ENCODE data around the gene RIMBP2. TPM values are rescaled to one million over a fixed set of nuclear protein-coding genes. Genes with fewer than 3 reads are reported as not detected.
A peak's percentile ranks its signal among the peaks of the same experiment; 100 is the strongest.
"Not testable (repeated sequence)": the region's sequence is repeated elsewhere in the genome, so short reads cannot be mapped to it uniquely, and the experiment has no call there.

Gene RIMBP2
- total and polyA plus RNA-seq, 4 donors, result 0.39 to 1.0 TPM; not detected in 2

GRCh38 chr12:130689408-130690405 lies 26.4 kb downstream of the RIMBP2 start:
- no peak overlapping the region for H3K4me3 ChIP-seq (ENCODE audit: low read length in 2 of 2)
- H3K27me3 ChIP-seq (ENCODE audit: control insufficient read depth in 1 of 2, insufficient read depth in 2 of 2, low read length in 1 of 2), result no peaks in the 10 kb centered on the region
- 89 to 91% methylated on average over 24 of the region's 24 CpGs for WGBS, 2 donors
- H3K4me1 ChIP-seq (ENCODE audit: control insufficient read depth in 1 of 2, insufficient read depth in 2 of 2, low read length in 2 of 2), result no peaks in the 10 kb centered on the region
- no peak for ATAC-seq (ENCODE audit: low FRiP score)
- peak in 1 of 2 donors; percentile 51 for DNase-seq
- no peak overlapping the region for H3K27ac ChIP-seq (ENCODE audit: low read depth in 1 of 2, low read length in 2 of 2)
- no peaks in the 10 kb centered on the region for H3K9me3 ChIP-seq (ENCODE audit: control insufficient read depth, low read length)
- intact Hi-C loops (cut with DNase I), result no loop called here
- no peaks in the 10 kb centered on the region for H3K36me3 ChIP-seq (ENCODE audit: control insufficient read depth in 1 of 2, insufficient read depth in 2 of 2, low read length in 1 of 2)

DNA sequence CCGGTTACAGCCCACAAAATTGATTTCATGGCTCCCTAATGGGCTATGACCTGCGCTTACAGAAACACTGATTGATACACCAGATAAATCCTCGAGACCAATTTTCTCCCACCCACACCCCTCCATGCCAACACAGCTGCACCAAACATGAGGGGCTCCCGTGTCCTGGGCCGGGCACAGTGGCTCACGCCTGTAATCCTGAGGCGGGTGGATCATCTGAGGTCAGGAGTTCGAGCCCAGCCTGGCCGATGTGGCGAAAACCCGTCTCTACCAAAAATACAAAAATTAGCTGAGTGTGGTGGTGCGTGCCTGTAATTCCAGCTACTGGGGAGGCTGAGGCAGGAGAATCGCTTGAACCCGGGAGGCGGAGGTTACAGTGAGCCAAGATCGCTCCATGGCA lies 27.1 kb downstream of the RIMBP2 start:
- H3K27ac ChIP-seq (ENCODE audit: low read depth in 1 of 2, low read length in 2 of 2); H3K36me3 ChIP-seq (ENCODE audit: control insufficient read depth in 1 of 2, insufficient read depth in 2 of 2, low read length in 1 of 2); H3K27me3 ChIP-seq (ENCODE audit: control insufficient read depth in 1 of 2, insufficient read depth in 2 of 2, low read length in 1 of 2); intact Hi-C loops (cut with DNase I); H3K4me1 ChIP-seq (ENCODE audit: control insufficient read depth in 1 of 2, insufficient read depth in 2 of 2, low read length in 2 of 2); H3K9me3 ChIP-seq (ENCODE audit: control insufficient read depth, low read length); ATAC-seq (ENCODE audit: low FRiP score); H3K4me3 ChIP-seq (ENCODE audit: low read length in 2 of 2): not testable (repeated sequence)
- DNase-seq, result peak in 1 of 2 donors; percentile 67
- 90 to 92% methylated on average over 16 of the region's 16 CpGs for WGBS, 2 donors

DNA sequence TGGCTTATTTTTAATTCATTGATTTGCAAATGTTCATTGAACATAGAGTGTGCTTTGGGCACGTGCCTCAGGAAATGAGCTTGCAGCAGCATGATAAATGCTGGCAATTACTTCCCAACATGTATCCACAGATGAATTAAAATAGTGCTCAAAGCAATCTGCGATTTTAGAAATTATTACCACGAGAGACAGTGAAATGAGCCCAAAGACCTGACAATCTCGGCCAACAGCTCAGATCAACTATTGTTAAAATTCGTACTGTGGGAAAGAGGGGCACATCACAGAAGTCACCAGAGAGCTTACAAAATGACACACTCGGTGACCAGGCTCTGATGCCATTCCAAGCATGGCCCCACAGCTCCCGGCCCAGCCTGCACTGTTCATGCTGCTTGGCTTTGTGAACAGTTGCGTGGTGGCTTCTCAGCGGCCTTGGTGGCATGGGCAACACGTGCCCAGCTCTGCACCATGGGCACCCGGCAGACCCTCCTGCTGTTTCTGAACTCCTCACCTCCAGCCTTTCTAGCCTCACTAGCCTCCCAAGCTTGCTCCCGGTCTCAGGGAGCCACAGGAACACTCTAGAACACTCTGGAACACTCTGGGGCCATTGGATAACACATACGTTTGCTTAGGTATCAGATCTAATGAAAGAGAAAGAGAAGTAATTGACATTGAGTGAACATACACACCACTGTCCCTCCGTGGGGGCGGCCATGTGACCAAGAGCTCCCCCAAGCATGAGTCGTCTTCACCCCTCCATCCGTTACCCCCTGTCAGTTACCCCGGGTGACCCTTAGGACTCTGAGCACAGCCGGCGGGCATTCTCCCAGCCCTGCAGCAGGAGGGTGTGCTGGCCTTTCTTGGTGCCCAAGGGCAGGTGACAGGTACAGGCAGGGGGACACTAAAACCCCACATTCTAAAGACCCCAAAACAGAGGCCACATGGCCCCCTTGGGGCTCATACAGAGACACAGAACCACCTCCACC lies 28.0 kb downstream of the RIMBP2 start:
- Histone ChIP-seq H3K4me3 (ENCODE audit: low read length in 2 of 2) (no peak overlapping the region), H3K27ac (ENCODE audit: low read depth in 1 of 2, low read length in 2 of 2) (no peak overlapping the region), H3K9me3 (ENCODE audit: control insufficient read depth, low read length) (no peaks in the 10 kb centered on the region), H3K36me3 (ENCODE audit: control insufficient read depth in 1 of 2, insufficient read depth in 2 of 2, low read length in 1 of 2) (no peaks in the 10 kb centered on the region), H3K4me1 (ENCODE audit: control insufficient read depth in 1 of 2, insufficient read depth in 2 of 2, low read length in 2 of 2) (no peaks in the 10 kb centered on the region), H3K27me3 (ENCODE audit: control insufficient read depth in 1 of 2, insufficient read depth in 2 of 2, low read length in 1 of 2) (no peaks in the 10 kb centered on the region)
- ATAC-seq (ENCODE audit: low FRiP score) (no peak), DNase-seq (peak in 1 of 2 donors; percentile 50)
- intact Hi-C loops (cut with DNase I), result no loop called here
- WGBS, 2 donors, result 79 to 81% methylated on average over 20 of the region's 20 CpGs

- Histone ChIP-seq H3K27ac (ENCODE audit: low read depth in 1 of 2, low read length in 2 of 2) (no peak overlapping the region), H3K27me3 (ENCODE audit: control insufficient read depth in 1 of 2, insufficient read depth in 2 of 2, low read length in 1 of 2) (no peaks in the 10 kb centered on the region), H3K4me3 (ENCODE audit: low read length in 2 of 2) (no peak overlapping the region), H3K4me1 (ENCODE audit: control insufficient read depth in 1 of 2, insufficient read depth in 2 of 2, low read length in 2 of 2) (no peaks in the 10 kb centered on the region), H3K9me3 (ENCODE audit: control insufficient read depth, low read length) (no peaks in the 10 kb centered on the region), H3K36me3 (ENCODE audit: control insufficient read depth in 1 of 2, insufficient read depth in 2 of 2, low read length in 1 of 2) (no peaks in the 10 kb centered on the region)
- intact Hi-C loops (cut with DNase I), result no loop called here
- DNase-seq (peak in 1 of 2 donors; percentile 7), ATAC-seq (ENCODE audit: low FRiP score) (no peak)
- 77 to 82% methylated on average over 10 of the region's 10 CpGs for WGBS, 2 donors
These were observed 28.9 kb downstream of the RIMBP2 start for GRCh38 chr12:130687190-130687589.

GRCh38 chr12:130686511-130686991 lies 29.5 kb downstream of the RIMBP2 start:
- H3K4me1 ChIP-seq (ENCODE audit: control insufficient read depth in 1 of 2, insufficient read depth in 2 of 2, low read length in 2 of 2), result no peaks in the 10 kb centered on the region
- H3K36me3 ChIP-seq (ENCODE audit: control insufficient read depth in 1 of 2, insufficient read depth in 2 of 2, low read length in 1 of 2), result no peaks in the 10 kb centered on the region
- no peak for ATAC-seq (ENCODE audit: low FRiP score)
- H3K27me3 ChIP-seq (ENCODE audit: control insufficient read depth in 1 of 2, insufficient read depth in 2 of 2, low read length in 1 of 2), result no peaks in the 10 kb centered on the region
- intact Hi-C loops (cut with DNase I), result no loop called here
- no peak overlapping the region for H3K4me3 ChIP-seq (ENCODE audit: low read length in 2 of 2)
- 34 to 51% methylated on average over 32 of the region's 32 CpGs for WGBS, 2 donors
- no peaks in the 10 kb centered on the region for H3K9me3 ChIP-seq (ENCODE audit: control insufficient read depth, low read length)
- DNase-seq, result peak in 1 of 2 donors; percentile 60
- H3K27ac ChIP-seq (ENCODE audit: low read depth in 1 of 2, low read length in 2 of 2), result no peak overlapping the region

DNA sequence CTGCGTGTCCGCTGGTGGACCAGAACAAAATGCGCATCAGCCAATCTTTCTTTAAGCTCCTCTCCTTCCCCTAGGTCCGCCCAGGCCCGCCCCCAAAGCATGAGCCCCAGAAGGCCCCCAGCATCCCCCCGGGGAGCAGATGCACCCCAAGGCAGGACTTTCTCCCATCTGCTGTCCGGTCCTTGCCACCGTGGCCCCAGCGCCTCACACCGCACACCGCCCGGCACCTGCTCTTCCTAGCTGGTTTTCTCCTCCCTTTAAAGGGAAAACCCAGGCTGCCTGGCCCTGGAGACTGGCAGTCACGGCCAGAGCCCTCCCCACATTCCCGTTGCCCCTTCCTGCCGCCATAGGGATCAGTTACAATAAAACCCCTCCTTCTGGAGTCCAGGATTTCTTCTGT lies 30.2 kb downstream of the RIMBP2 start:
- no peak for ATAC-seq (ENCODE audit: low FRiP score)
- 71 to 75% methylated on average over 15 of the region's 15 CpGs for WGBS, 2 donors

DNA sequence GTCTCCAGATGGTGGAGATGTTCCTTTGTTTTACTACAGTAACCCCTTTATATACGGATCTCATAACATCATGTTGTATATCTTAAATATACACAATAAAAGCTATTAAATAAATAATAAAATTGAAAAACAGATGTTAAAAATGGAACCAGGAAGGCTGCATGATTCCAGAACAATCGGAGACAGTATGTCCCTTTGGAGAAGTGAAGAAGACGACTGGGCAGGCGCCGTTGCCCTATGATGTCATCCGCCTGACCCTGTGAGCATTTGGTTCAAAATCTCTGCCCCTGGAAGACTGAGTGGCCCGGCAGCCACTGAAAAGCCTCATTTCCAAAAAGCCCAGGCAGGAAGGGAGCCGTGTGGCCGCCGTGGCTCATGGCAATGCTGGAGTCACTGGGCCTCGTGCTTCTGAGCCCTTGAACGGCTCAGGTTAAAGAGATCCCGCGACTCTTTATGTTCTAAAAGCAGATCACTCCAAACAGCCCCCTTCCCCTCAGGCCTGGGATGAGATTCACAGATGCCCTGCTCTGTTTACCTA lies 30.8 kb downstream of the RIMBP2 start:
- intact Hi-C loops (cut with DNase I), result no loop called here
- H3K36me3 ChIP-seq (ENCODE audit: control insufficient read depth in 1 of 2, insufficient read depth in 2 of 2, low read length in 1 of 2), result no peaks in the 10 kb centered on the region
- ATAC-seq (ENCODE audit: low FRiP score) (no peak), DNase-seq (peak in 1 of 2 donors; percentile 43)
- no peaks in the 10 kb centered on the region for H3K9me3 ChIP-seq (ENCODE audit: control insufficient read depth, low read length)
- no peaks in the 10 kb centered on the region for H3K27me3 ChIP-seq (ENCODE audit: control insufficient read depth in 1 of 2, insufficient read depth in 2 of 2, low read length in 1 of 2)
- no peak overlapping the region for H3K4me3 ChIP-seq (ENCODE audit: low read length in 2 of 2)
- H3K27ac ChIP-seq (ENCODE audit: low read depth in 1 of 2, low read length in 2 of 2), result no peak overlapping the region
- H3K4me1 ChIP-seq (ENCODE audit: control insufficient read depth in 1 of 2, insufficient read depth in 2 of 2, low read length in 2 of 2), result no peaks in the 10 kb centered on the region
- 33 to 46% methylated on average over 14 of the region's 14 CpGs for WGBS, 2 donors

More for the DNA sequence above, 30.2 kb downstream of the RIMBP2 start:
- Histone ChIP-seq H3K27me3 (ENCODE audit: control insufficient read depth in 1 of 2, insufficient read depth in 2 of 2, low read length in 1 of 2) (no peaks in the 10 kb centered on the region), H3K9me3 (ENCODE audit: control insufficient read depth, low read length) (no peaks in the 10 kb centered on the region), H3K4me1 (ENCODE audit: control insufficient read depth in 1 of 2, insufficient read depth in 2 of 2, low read length in 2 of 2) (no peaks in the 10 kb centered on the region), H3K4me3 (ENCODE audit: low read length in 2 of 2) (no peak overlapping the region), H3K27ac (ENCODE audit: low read depth in 1 of 2, low read length in 2 of 2) (no peak overlapping the region), H3K36me3 (ENCODE audit: control insufficient read depth in 1 of 2, insufficient read depth in 2 of 2, low read length in 1 of 2) (no peaks in the 10 kb centered on the region)
- intact Hi-C loops (cut with DNase I), result no loop called here
- DNase-seq, result peak in 1 of 2 donors; percentile 57

- ATAC-seq (ENCODE audit: low FRiP score) (no peak), DNase-seq (no peak)
- 69 to 81% methylated on average over 3 of the region's 3 CpGs for WGBS, 2 donors
- H3K4me3 ChIP-seq (ENCODE audit: low read length in 2 of 2), result no peak overlapping the region
- H3K27me3 ChIP-seq (ENCODE audit: control insufficient read depth in 1 of 2, insufficient read depth in 2 of 2, low read length in 1 of 2), result no peaks in the 10 kb centered on the region
- H3K36me3 ChIP-seq (ENCODE audit: control insufficient read depth in 1 of 2, insufficient read depth in 2 of 2, low read length in 1 of 2), result no peaks in the 10 kb centered on the region
- intact Hi-C loops (cut with DNase I), result no loop called here
- no peaks in the 10 kb centered on the region for H3K9me3 ChIP-seq (ENCODE audit: control insufficient read depth, low read length)
- no peaks in the 10 kb centered on the region for H3K4me1 ChIP-seq (ENCODE audit: control insufficient read depth in 1 of 2, insufficient read depth in 2 of 2, low read length in 2 of 2)
- H3K27ac ChIP-seq (ENCODE audit: low read depth in 1 of 2, low read length in 2 of 2), result no peak overlapping the region
These were observed 32.3 kb downstream of the RIMBP2 start for GRCh38 chr12:130683811-130684210.
